Measurements from ENCODE around the gene PTPA.

PTPA gene

GRCh38 chr9:129111528-129112151 lies 425 bp downstream of the PTPA start:
- TF ChIP-seq SIN3A (IDR thresholded peaks at IDR 0.05; ENCODE audit: borderline replicate concordance, insufficient read depth, low read length) (0 out of 2 replicates have a peak, but pooled peaks have one; percentile 8), TAF1 (IDR thresholded peaks at IDR 0.05; ENCODE audit: borderline replicate concordance, insufficient read depth, low read length) (no peak; the same call in 1 of the 2 replicates)

- TF ChIP-seq POLR2AphosphoS5 (IDR thresholded peaks at IDR 0.05; ENCODE audit: low read depth, low read length) (no peak), SIN3A (IDR thresholded peaks at IDR 0.05; ENCODE audit: borderline replicate concordance, insufficient read depth, low read length) (no peak), FOXP2 (optimal IDR thresholded peaks at IDR 0.05; ENCODE audit: borderline replicate concordance, extremely low read depth, extremely low read length, insufficient read depth) (no peak), TAF1 (IDR thresholded peaks at IDR 0.05; ENCODE audit: borderline replicate concordance, insufficient read depth, low read length) (no peak), REST (IDR thresholded peaks at IDR 0.05; ENCODE audit: insufficient read depth in 1 of 2, low read depth in 2 of 2, low read length in 2 of 2) (no peak)
Measured at GRCh38 chr9:129113645-129114304, 2.6 kb downstream of the PTPA start.

- no peak for TF ChIP-seq FOXP2 (optimal IDR thresholded peaks at IDR 0.05; ENCODE audit: borderline replicate concordance, extremely low read depth, extremely low read length, insufficient read depth)
- no peak for TF ChIP-seq SIN3A (IDR thresholded peaks at IDR 0.05; ENCODE audit: borderline replicate concordance, insufficient read depth, low read length)
- TF ChIP-seq POLR2AphosphoS5 (IDR thresholded peaks at IDR 0.05; ENCODE audit: low read depth, low read length) = no peak
- no peak for TF ChIP-seq TAF1 (IDR thresholded peaks at IDR 0.05; ENCODE audit: borderline replicate concordance, insufficient read depth, low read length)
- TF ChIP-seq REST (IDR thresholded peaks at IDR 0.05; ENCODE audit: insufficient read depth in 1 of 2, low read depth in 2 of 2, low read length in 2 of 2) = no peak
Measured at GRCh38 chr9:129118799-129119198, 7.6 kb downstream of the PTPA start.

GRCh38 chr9:129121483-129121882 lies 10.3 kb downstream of the PTPA start:
- no peak for TF ChIP-seq REST (IDR thresholded peaks at IDR 0.05; ENCODE audit: insufficient read depth in 1 of 2, low read depth in 2 of 2, low read length in 2 of 2)
- no peak for TF ChIP-seq TAF1 (IDR thresholded peaks at IDR 0.05; ENCODE audit: borderline replicate concordance, insufficient read depth, low read length)
- no peak for TF ChIP-seq FOXP2 (optimal IDR thresholded peaks at IDR 0.05; ENCODE audit: borderline replicate concordance, extremely low read depth, extremely low read length, insufficient read depth)
- no peak for TF ChIP-seq POLR2AphosphoS5 (IDR thresholded peaks at IDR 0.05; ENCODE audit: low read depth, low read length)
- no peak for TF ChIP-seq SIN3A (IDR thresholded peaks at IDR 0.05; ENCODE audit: borderline replicate concordance, insufficient read depth, low read length)

GRCh38 chr9:129122133-129122532 lies 10.9 kb downstream of the PTPA start:
- TF ChIP-seq SIN3A (IDR thresholded peaks at IDR 0.05; ENCODE audit: borderline replicate concordance, insufficient read depth, low read length) (no peak), TAF1 (IDR thresholded peaks at IDR 0.05; ENCODE audit: borderline replicate concordance, insufficient read depth, low read length) (no peak), FOXP2 (optimal IDR thresholded peaks at IDR 0.05; ENCODE audit: borderline replicate concordance, extremely low read depth, extremely low read length, insufficient read depth) (no peak)

GRCh38 chr9:129124506-129125069 lies 13.4 kb downstream of the PTPA start:
- TF ChIP-seq POLR2AphosphoS5 (IDR thresholded peaks at IDR 0.05; ENCODE audit: low read depth, low read length) (no peak), REST (IDR thresholded peaks at IDR 0.05; ENCODE audit: insufficient read depth in 1 of 2, low read depth in 2 of 2, low read length in 2 of 2) (no peak), SIN3A (IDR thresholded peaks at IDR 0.05; ENCODE audit: borderline replicate concordance, insufficient read depth, low read length) (no peak), TAF1 (IDR thresholded peaks at IDR 0.05; ENCODE audit: borderline replicate concordance, insufficient read depth, low read length) (no peak), FOXP2 (optimal IDR thresholded peaks at IDR 0.05; ENCODE audit: borderline replicate concordance, extremely low read depth, extremely low read length, insufficient read depth) (no peak)
